ENCODE measurements around the gene RANBP10.

DNA sequence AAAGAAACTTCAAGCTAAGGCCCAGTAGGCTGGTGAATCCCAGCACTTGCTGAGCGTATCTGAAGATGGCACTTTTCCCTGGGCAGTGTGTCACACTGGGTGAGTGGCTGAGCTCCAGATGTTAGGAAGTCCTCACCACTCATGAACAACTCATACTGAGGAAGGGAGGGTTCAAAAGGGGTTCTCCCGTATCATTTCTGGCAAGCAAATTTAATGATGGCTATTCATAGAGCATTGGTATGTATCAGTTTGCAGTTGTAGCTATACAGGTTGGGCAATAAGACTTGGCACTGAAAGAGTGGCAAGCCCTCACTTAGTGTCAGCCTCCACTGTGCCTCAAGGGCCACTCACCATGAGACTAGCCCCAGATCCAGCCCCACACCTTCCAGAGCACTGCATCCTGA, 98.0 kb downstream of the RANBP10 start:
- TF ChIP-seq POLR2AphosphoS5 (IDR thresholded peaks at IDR 0.05; ENCODE audit: low read depth) (no peak), EZH2 (IDR thresholded peaks at IDR 0.05; ENCODE audit: low read depth, unreplicated experiment) (no peak), JUNB (IDR thresholded peaks at IDR 0.05; ENCODE audit: unreplicated experiment) (no peak), EZH2phosphoT487 (IDR thresholded peaks at IDR 0.05; ENCODE audit: unreplicated experiment) (no peak), CREB1 (CRISPR knock-in tag; IDR thresholded peaks at IDR 0.05; ENCODE audit: low read depth) (no peak), NANOG (IDR thresholded peaks at IDR 0.05; ENCODE audit: borderline replicate concordance) (no peak), ZNF114 (CRISPR knock-in tag; IDR thresholded peaks at IDR 0.05) (no peak)
- TF ChIP-seq, protein P1, sequence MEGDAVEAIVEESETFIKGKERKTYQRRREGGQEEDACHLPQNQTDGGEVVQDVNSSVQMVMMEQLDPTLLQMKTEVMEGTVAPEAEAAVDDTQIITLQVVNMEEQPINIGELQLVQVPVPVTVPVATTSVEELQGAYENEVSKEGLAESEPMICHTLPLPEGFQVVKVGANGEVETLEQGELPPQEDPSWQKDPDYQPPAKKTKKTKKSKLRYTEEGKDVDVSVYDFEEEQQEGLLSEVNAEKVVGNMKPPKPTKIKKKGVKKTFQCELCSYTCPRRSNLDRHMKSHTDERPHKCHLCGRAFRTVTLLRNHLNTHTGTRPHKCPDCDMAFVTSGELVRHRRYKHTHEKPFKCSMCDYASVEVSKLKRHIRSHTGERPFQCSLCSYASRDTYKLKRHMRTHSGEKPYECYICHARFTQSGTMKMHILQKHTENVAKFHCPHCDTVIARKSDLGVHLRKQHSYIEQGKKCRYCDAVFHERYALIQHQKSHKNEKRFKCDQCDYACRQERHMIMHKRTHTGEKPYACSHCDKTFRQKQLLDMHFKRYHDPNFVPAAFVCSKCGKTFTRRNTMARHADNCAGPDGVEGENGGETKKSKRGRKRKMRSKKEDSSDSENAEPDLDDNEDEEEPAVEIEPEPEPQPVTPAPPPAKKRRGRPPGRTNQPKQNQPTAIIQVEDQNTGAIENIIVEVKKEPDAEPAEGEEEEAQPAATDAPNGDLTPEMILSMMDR (conservative IDR thresholded peaks at IDR 0.05; ENCODE audit: low read depth in 2 of 2), result no peak
- TF ChIP-seq, protein P2, sequence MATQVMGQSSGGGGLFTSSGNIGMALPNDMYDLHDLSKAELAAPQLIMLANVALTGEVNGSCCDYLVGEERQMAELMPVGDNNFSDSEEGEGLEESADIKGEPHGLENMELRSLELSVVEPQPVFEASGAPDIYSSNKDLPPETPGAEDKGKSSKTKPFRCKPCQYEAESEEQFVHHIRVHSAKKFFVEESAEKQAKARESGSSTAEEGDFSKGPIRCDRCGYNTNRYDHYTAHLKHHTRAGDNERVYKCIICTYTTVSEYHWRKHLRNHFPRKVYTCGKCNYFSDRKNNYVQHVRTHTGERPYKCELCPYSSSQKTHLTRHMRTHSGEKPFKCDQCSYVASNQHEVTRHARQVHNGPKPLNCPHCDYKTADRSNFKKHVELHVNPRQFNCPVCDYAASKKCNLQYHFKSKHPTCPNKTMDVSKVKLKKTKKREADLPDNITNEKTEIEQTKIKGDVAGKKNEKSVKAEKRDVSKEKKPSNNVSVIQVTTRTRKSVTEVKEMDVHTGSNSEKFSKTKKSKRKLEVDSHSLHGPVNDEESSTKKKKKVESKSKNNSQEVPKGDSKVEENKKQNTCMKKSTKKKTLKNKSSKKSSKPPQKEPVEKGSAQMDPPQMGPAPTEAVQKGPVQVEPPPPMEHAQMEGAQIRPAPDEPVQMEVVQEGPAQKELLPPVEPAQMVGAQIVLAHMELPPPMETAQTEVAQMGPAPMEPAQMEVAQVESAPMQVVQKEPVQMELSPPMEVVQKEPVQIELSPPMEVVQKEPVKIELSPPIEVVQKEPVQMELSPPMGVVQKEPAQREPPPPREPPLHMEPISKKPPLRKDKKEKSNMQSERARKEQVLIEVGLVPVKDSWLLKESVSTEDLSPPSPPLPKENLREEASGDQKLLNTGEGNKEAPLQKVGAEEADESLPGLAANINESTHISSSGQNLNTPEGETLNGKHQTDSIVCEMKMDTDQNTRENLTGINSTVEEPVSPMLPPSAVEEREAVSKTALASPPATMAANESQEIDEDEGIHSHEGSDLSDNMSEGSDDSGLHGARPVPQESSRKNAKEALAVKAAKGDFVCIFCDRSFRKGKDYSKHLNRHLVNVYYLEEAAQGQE (IDR thresholded peaks at IDR 0.05; ENCODE audit: unreplicated experiment), result no peak
- TF ChIP-seq, protein P3, sequence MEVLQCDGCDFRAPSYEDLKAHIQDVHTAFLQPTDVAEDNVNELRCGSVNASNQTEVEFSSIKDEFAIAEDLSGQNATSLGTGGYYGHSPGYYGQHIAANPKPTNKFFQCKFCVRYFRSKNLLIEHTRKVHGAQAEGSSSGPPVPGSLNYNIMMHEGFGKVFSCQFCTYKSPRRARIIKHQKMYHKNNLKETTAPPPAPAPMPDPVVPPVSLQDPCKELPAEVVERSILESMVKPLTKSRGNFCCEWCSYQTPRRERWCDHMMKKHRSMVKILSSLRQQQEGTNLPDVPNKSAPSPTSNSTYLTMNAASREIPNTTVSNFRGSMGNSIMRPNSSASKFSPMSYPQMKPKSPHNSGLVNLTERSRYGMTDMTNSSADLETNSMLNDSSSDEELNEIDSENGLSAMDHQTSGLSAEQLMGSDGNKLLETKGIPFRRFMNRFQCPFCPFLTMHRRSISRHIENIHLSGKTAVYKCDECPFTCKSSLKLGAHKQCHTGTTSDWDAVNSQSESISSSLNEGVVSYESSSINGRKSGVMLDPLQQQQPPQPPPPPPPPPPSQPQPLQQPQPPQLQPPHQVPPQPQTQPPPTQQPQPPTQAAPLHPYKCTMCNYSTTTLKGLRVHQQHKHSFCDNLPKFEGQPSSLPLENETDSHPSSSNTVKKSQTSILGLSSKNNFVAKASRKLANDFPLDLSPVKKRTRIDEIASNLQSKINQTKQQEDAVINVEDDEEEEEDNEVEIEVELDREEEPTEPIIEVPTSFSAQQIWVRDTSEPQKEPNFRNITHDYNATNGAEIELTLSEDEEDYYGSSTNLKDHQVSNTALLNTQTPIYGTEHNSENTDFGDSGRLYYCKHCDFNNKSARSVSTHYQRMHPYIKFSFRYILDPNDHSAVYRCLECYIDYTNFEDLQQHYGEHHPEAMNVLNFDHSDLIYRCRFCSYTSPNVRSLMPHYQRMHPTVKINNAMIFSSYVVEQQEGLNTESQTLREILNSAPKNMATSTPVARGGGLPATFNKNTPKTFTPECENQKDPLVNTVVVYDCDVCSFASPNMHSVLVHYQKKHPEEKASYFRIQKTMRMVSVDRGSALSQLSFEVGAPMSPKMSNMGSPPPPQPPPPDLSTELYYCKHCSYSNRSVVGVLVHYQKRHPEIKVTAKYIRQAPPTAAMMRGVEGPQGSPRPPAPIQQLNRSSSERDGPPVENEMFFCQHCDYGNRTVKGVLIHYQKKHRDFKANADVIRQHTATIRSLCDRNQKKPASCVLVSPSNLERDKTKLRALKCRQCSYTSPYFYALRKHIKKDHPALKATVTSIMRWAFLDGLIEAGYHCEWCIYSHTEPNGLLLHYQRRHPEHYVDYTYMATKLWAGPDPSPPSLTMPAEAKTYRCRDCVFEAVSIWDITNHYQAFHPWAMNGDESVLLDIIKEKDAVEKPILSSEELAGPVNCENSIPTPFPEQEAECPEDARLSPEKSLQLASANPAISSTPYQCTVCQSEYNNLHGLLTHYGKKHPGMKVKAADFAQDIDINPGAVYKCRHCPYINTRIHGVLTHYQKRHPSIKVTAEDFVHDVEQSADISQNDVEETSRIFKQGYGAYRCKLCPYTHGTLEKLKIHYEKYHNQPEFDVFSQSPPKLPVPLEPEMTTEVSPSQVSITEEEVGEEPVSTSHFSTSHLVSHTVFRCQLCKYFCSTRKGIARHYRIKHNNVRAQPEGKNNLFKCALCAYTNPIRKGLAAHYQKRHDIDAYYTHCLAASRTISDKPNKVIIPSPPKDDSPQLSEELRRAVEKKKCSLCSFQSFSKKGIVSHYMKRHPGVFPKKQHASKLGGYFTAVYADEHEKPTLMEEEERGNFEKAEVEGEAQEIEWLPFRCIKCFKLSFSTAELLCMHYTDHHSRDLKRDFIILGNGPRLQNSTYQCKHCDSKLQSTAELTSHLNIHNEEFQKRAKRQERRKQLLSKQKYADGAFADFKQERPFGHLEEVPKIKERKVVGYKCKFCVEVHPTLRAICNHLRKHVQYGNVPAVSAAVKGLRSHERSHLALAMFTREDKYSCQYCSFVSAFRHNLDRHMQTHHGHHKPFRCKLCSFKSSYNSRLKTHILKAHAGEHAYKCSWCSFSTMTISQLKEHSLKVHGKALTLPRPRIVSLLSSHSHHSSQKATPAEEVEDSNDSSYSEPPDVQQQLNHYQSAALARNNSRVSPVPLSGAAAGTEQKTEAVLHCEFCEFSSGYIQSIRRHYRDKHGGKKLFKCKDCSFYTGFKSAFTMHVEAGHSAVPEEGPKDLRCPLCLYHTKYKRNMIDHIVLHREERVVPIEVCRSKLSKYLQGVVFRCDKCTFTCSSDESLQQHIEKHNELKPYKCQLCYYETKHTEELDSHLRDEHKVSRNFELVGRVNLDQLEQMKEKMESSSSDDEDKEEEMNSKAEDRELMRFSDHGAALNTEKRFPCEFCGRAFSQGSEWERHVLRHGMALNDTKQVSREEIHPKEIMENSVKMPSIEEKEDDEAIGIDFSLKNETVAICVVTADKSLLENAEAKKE (CRISPR knock-in tag; IDR thresholded peaks at IDR 0.05), result no peak
